Heart left ventricle (tissue), 13 donors: ENCODE measurements around the gene TNKS1BP1.

ENCODE experiments used
- CTCF ChIP-seq, 12 donors: fragments of 200-600 bp; sonication (generic) in 4 of 12; IDR thresholded peaks; one replicate each; pipeline versions ENCODE4 v1.5.0 to v1.8.0; 2018 to 2022; ENCODE audit warnings: antibody characterized with exemption in 12 of 12, mild to moderate bottlenecking in 5 of 12
- POLR2A ChIP-seq, 2 donors: fragments of 450-650 bp; IDR thresholded peaks; one replicate each; pipeline ENCODE4 v1.6.1; 2017; ENCODE audit warnings: antibody characterized with exemption in 2 of 2, mild to moderate bottlenecking in 2 of 2, moderate library complexity in 2 of 2
- donor health status: ischemic (EF 13 %, LVEDD 7.1; RV severe dilation, severe dysfunction).
- donor health status: DM: no; HTN: yes; CAD: no.
- donor health status: DM: no; HTN: no; CAD: no.
- donor health status: ischemic (EF 25% LVEDD 6.9; RV normal size, moderate dysfunction).
- donor health status: ischemic (EF 25% LVEDD 5.7; RV mildly dilated, moderate dysfunction).
- donor health status: ischemic (EF 35%, LVEDD 5.7; RV mildly dilated, moderate dysfunction).
- donor health status: nonischemic (EF 11% LVEDD 7.7; RV severe dilation, severe dysfunction).
- donor health status: DM: yes; HTN: yes; CAD: no.
- donor health status: PGD.
- donor health status: ischemic (EF 29% LVEDD 5.4; RV normal size, mild dysfunction).
- donor health status: nonischemic (EF 23%, LVEDD 6.1; RV moderate dilation, normal function).

DNA sequence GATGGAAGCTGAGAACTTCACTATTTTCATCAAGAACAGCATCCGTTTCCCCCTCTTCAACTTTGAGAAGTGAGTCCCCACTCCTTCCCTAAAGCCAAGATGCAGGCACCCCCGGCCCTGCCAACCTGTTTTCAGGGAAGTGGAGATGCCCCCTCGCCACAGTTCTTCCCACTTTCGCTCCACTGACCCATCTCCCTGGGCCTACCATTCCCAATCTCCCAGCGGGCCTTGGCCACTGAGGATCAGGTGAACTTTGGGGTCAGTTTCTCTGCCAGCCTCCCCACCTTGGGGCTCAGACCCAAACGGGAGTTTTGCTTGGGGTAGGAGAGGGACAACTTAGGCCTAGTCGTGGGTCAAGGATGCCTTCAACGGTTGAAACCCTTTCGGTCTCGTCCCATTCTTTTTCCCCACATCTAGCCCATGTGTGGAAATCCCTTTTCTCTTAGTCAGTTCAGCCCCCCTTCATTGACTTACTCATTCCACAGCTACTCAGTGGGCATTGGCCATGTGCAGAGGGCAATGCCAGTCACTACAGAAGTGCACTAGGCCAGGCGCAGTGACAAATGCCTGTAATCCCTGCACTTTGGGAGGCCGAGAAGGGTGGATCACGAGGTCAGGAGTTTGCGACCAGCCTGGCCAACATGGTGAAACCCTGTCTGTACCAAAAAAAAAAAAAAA is 24.0 kb upstream of the TNKS1BP1 start:
- no peak for TF ChIP-seq CTCF (IDR thresholded peaks at IDR 0.05)
- no peak for TF ChIP-seq POLR2A (IDR thresholded peaks at IDR 0.05)
